HG03039 (cell line): ENCODE measurements around the gene FAF1.

Source experiments
- ATAC-seq: cut with Tn5 transposase; IDR thresholded peaks from one replicate; pipeline ENCODE4 v1.9.1; 2021; ENCODE audit warnings: mild to moderate bottlenecking, moderate library complexity; ENCODE audit not compliant: unreplicated experiment

The FAF1 gene

GRCh38 chr1:50651476-50652263 is 308.4 kb downstream of the FAF1 start:
- no peak for ATAC-seq

GRCh38 chr1:50646526-50646925 is 313.5 kb downstream of the FAF1 start:
- no peak for ATAC-seq

GRCh38 chr1:50645139-50645538 is 314.9 kb downstream of the FAF1 start:
- ATAC-seq: no peak

- ATAC-seq: no peak
These were observed 315.5 kb downstream of the FAF1 start for GRCh38 chr1:50644447-50645105.

- ATAC-seq: no peak
These were observed 322.6 kb downstream of the FAF1 start for GRCh38 chr1:50637460-50637859.

GRCh38 chr1:50634251-50634650 is 325.8 kb downstream of the FAF1 start:
- no peak for ATAC-seq

GRCh38 chr1:50633465-50633864 is 326.6 kb downstream of the FAF1 start:
- no peak for ATAC-seq

GRCh38 chr1:50631161-50631560 is 328.9 kb downstream of the FAF1 start:
- no peak for ATAC-seq

GRCh38 chr1:50622259-50622658 is 337.8 kb downstream of the FAF1 start:
- no peak for ATAC-seq

- no peak for ATAC-seq
These were observed 339.3 kb downstream of the FAF1 start for GRCh38 chr1:50620680-50621329.

GRCh38 chr1:50615036-50615750 is 344.9 kb downstream of the FAF1 start:
- no peak for ATAC-seq

- ATAC-seq: no peak
These were observed 348.4 kb downstream of the FAF1 start for GRCh38 chr1:50611675-50612074.

GRCh38 chr1:50610563-50610962 is 349.5 kb downstream of the FAF1 start:
- ATAC-seq: no peak

- ATAC-seq: no peak
These were observed 350.6 kb downstream of the FAF1 start for GRCh38 chr1:50609508-50609907.

- ATAC-seq: no peak
These were observed 354.7 kb downstream of the FAF1 start for GRCh38 chr1:50605186-50605875.

- no peak for ATAC-seq
These were observed 355.5 kb downstream of the FAF1 start for GRCh38 chr1:50604580-50604979.

GRCh38 chr1:50603274-50604271 is 356.5 kb downstream of the FAF1 start:
- ATAC-seq: no peak

- ATAC-seq: no peak
These were observed 360.5 kb downstream of the FAF1 start for GRCh38 chr1:50599546-50599945.

GRCh38 chr1:50595874-50596273 is 364.2 kb downstream of the FAF1 start:
- no peak for ATAC-seq

GRCh38 chr1:50593515-50593914 is 366.6 kb downstream of the FAF1 start:
- no peak for ATAC-seq
